ENCODE data around the gene CST1.
"Not testable (repeated sequence)": the region's sequence is repeated elsewhere in the genome, so short reads cannot be mapped to it uniquely, and the experiment has no call there.

- not testable (repeated sequence) for TF ChIP-seq MAX (IDR thresholded peaks at IDR 0.05); REST (IDR thresholded peaks at IDR 0.05); SP1 (IDR thresholded peaks at IDR 0.05); EGR1 (IDR thresholded peaks at IDR 0.05; ENCODE audit: low read depth in 2 of 2); RAD21 (IDR thresholded peaks at IDR 0.05); YY1 (IDR thresholded peaks at IDR 0.05); FOXA1 (IDR thresholded peaks at IDR 0.05); GABPA (IDR thresholded peaks at IDR 0.05 in 1 of 2, conservative IDR thresholded peaks at IDR 0.05 in 1 of 2); TAF1 (conservative IDR thresholded peaks at IDR 0.05); JUND (IDR thresholded peaks at IDR 0.05); HNF4G (IDR thresholded peaks at IDR 0.05); ZBTB33 (IDR thresholded peaks at IDR 0.05)
- TF ChIP-seq, protein P1, sequence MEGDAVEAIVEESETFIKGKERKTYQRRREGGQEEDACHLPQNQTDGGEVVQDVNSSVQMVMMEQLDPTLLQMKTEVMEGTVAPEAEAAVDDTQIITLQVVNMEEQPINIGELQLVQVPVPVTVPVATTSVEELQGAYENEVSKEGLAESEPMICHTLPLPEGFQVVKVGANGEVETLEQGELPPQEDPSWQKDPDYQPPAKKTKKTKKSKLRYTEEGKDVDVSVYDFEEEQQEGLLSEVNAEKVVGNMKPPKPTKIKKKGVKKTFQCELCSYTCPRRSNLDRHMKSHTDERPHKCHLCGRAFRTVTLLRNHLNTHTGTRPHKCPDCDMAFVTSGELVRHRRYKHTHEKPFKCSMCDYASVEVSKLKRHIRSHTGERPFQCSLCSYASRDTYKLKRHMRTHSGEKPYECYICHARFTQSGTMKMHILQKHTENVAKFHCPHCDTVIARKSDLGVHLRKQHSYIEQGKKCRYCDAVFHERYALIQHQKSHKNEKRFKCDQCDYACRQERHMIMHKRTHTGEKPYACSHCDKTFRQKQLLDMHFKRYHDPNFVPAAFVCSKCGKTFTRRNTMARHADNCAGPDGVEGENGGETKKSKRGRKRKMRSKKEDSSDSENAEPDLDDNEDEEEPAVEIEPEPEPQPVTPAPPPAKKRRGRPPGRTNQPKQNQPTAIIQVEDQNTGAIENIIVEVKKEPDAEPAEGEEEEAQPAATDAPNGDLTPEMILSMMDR (IDR thresholded peaks at IDR 0.05; ENCODE audit: low read depth, low read length, missing input control), result not testable (repeated sequence)
- TF ChIP-seq, protein P2, sequence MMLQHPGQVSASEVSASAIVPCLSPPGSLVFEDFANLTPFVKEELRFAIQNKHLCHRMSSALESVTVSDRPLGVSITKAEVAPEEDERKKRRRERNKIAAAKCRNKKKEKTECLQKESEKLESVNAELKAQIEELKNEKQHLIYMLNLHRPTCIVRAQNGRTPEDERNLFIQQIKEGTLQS (IDR thresholded peaks at IDR 0.05), result not testable (repeated sequence)
These were observed 3.2 kb downstream of the CST1 start for GRCh38 chr20:23747551-23747950.

All from liver (tissue), 3 donors.